NCI-H1092 (cell line): ENCODE results near the gene EDARADD.
"Not testable (repeated sequence)": the region's sequence is repeated elsewhere in the genome, so short reads cannot be mapped to it uniquely, and the experiment has no call there.

Source experiments
- DNase-seq: peaks from one replicate; lab custom pipeline; 2025; lab: John Stamatoyannopoulos, UW

EDARADD gene

GRCh38 chr1:236393681-236394481 is at the start of gene EDARADD:
Gene EDARADD, plus strand, starts transcription at chr1:236394286. Its CDS starts 159 bp downstream, at chr1:236394445.
- DNase-seq: no peak

- peak; percentile 25 for DNase-seq
Observed at GRCh38 chr1:236345728-236346127, 48.4 kb upstream of the EDARADD start.

DNA sequence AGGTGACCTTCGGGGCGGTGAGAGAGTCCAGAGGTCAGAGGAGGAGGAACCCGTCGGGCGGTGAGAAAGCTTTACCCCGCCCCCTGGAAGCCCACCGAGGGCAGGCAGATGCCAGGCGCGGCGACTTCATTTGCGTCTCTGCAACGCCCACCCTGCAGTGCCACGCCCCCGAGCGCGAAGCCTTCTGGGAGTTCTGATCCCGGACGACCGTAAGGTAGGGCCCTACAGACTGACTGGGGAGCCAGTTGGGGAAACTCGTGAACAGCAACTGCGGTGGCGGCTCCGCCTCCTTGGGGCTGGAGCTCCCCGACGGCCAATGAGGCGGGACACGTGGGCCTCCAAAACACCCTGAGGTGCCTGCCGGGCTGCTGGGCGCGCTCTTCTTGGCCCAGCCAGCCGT is 46.0 kb upstream of the EDARADD start:
- DNase-seq: no peak

DNA sequence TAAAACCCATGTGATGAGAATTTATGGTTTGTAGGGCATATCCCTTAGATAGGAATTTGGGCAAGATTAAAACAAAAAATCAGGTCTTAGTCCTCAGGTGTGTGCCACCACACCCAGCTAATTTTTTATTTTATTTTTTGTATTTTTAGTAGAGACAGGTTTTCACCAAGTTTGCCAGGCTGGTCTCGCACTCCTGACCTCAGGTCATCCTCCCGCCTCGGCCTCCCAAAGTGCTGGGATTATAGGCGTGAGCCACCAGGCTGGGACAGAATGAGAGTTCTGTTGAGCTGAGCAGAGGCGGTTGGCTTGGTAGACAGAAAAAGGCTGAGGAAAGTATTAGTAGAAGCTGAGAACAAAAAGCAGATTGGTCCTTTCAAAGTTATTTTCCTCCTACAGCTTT is 43.8 kb upstream of the EDARADD start:
- DNase-seq: no peak

DNA sequence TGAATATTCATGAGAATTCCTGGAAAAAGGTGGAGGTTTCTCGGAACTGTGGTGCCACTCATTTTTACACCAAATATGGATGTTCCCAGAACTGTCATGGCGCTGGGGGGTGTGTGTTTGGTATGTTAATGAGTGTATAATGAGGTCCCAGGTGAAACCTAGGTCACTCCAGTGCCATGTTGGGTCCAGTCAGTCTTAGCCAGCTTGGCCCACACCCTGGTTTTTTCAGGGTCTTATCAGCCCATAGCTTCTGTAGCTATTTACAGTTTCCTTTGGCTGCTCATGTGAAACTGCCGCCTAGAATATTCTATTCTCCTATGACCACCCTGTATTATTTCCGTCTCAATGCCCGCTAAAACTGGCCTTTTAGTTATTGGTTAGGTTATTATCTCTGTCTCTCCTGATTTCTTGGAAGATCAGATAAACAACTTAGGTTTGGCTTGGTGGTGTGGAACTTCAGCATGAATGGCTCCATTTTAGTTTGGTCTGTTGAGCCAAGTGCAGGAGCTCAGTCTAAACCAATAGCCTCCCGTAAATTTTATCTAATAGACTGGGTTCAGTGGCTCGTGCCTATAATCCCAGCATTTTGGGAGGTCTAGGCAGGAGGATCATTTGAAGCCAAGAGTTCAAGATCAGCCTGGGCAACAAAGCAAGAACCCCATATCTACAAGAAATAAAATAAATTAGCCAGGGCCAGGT is 42.1 kb upstream of the EDARADD start:
- DNase-seq: no peak

DNA sequence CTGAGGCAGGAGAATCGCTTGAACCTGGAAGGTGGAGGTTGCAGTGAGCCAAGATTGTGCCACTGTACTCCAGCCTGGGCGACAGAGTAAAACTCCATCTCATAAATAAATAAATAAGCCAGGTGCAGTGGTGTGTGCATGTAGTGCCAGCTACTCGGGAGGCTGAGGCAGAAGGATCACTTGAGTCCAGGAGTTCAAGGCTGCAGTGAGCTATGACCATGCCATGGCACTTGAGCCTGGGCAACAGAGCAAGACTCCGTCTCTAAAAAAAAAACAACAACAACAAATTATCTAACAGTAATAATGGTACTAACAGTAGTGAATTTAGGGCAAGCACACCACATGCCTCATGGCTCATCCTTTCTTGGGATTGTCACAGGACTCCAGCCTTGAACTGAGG is 41.3 kb upstream of the EDARADD start:
- DNase-seq: not testable (repeated sequence)

GRCh38 chr1:236353813-236354212 is 40.3 kb upstream of the EDARADD start:
- DNase-seq: no peak

- DNase-seq: no peak
Observed at GRCh38 chr1:236354330-236355147, 39.5 kb upstream of the EDARADD start.

DNA sequence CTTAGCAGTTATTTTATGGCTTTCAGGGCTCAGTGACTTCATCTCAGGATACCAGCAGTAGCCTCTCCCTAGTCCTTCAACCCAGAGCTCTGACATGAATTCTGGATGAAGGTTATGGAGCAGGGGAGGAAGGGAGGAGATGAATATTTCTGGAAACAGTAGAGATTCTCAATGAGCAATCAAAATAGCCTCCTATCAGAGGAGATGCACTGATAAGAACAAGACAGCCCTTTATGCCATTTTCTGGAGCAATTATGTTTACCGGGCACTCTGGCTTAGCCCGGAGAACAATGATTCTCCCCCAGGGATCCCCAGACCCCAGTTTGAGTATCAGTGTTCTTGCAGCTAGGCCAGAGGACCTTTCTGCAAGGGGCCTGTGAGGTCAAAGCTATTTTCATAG is 37.9 kb upstream of the EDARADD start:
- no peak for DNase-seq

DNA sequence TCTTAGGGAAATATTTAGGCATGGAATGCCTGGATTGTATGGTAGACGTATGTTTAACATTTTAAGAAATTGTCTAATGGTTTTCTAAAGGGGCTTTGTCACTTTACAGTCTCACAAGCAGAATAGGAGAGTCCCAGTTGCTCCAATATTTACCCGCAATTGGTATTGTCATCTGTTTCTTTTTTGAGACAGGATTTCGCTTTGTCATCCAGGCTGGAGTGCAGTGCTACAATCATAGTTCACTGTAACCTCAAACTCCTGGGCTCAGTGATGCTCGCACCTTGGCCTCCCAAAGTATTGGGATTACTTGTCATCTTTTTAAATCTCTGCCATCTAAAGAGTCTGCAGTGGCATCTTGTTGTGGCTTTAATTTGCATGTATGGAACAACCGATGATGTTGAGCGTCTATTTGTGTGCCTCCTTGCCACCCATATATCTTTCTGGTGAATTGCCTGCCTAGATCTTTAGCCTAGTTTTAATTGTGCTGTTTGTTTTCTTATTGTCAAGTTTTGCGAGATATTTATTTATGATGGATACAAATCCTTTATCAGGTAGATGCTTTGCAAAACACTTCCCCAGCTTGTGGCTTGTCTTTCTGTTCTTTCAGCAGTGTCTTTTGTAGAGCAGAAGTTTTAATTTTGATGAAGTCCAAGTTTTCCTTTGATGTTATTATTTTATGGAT is 32.0 kb upstream of the EDARADD start:
- no peak for DNase-seq

- no peak for DNase-seq
Observed at GRCh38 chr1:236363237-236363636, 30.8 kb upstream of the EDARADD start.

DNA sequence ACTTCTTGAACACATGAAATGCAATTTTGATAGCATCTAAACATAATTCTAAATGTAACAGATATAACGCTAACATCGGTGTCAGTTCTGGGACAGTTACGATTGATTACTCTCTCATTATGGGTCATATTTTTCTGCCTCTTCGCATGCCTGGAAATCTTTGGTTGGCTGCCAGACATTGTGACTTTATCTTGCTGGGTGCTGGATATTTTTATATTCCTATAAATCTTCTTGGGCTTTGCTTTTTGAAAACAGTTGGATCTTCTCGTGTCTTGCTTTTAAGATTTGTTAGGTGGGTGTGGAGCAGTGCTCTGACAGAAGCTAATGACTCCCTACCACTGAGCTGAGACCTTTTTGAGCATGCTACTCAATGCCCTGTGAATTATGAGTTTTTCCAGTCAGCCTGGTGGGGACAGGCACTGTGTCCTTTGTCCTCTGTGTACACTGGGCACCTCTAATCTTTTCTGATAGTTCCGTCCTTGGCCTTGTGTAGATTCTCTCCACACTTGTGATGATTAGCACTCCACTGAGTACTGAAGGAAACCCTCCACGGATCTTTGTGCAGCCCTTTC is 28.0 kb upstream of the EDARADD start:
- no peak for DNase-seq

DNA sequence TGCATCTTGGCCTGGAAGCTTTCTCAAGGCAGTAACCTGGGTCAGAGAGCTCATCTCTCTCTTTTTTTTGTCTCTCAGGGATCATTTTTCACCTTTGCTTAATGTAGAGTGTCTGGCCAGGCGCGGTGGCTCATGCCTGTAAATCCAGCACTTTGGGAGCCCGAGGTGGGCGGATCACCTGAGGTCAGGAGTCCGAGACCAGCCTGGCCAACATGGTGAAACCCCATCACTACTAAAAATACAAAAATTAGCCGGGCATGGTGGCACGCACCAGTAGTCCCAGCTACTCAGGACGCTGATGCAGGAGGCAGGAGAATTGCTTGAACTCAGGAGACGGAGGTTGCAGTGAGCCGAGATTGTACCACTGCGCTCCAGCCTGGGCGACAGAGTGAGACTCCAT is 27.4 kb upstream of the EDARADD start:
- not testable (repeated sequence) for DNase-seq

- DNase-seq: no peak
Observed at GRCh38 chr1:236370420-236370819, 23.7 kb upstream of the EDARADD start.

- DNase-seq: no peak
Observed at GRCh38 chr1:236371083-236371482, 23.0 kb upstream of the EDARADD start.

- no peak for DNase-seq
Observed at GRCh38 chr1:236377832-236378535, 16.1 kb upstream of the EDARADD start.

GRCh38 chr1:236381565-236382158 is 12.4 kb upstream of the EDARADD start:
- DNase-seq: no peak

- DNase-seq: no peak
Observed at GRCh38 chr1:236388332-236388731, 5.8 kb upstream of the EDARADD start.

- no peak for DNase-seq
Observed at GRCh38 chr1:236389253-236389652, 4.8 kb upstream of the EDARADD start.

- DNase-seq: no peak
Observed at GRCh38 chr1:236391008-236391407, 3.1 kb upstream of the EDARADD start.

- DNase-seq: no peak
Observed at GRCh38 chr1:236392182-236392581, 1.9 kb upstream of the EDARADD start.
